GM12872 (cell line): ENCODE measurements around the gene TCTN1.

Source experiments
- CTCF ChIP-seq: IDR thresholded peaks from 3 replicates; pipeline ENCODE4 v1.5.1; 2011; ENCODE audit warnings: low read depth, mild to moderate bottlenecking, low read length, moderate library complexity; ENCODE audit not compliant: insufficient read depth

The TCTN1 gene

GRCh38 chr12:110639336-110640141 is 25.6 kb downstream of the TCTN1 start:
- no peak for TF ChIP-seq CTCF

- TF ChIP-seq CTCF, result no peak
Observed at GRCh38 chr12:110640275-110641025, 26.5 kb downstream of the TCTN1 start.

GRCh38 chr12:110641521-110641920 is 27.6 kb downstream of the TCTN1 start:
- no peak for TF ChIP-seq CTCF

- TF ChIP-seq CTCF, result no peak
Observed at GRCh38 chr12:110647631-110648040, 33.7 kb downstream of the TCTN1 start.

- TF ChIP-seq CTCF, result no peak
Observed at GRCh38 chr12:110649341-110649847, 35.5 kb downstream of the TCTN1 start.

- no peak for TF ChIP-seq CTCF
Observed at GRCh38 chr12:110656071-110656655, 42.2 kb downstream of the TCTN1 start.

- no peak for TF ChIP-seq CTCF
Observed at GRCh38 chr12:110657747-110658146, 43.8 kb downstream of the TCTN1 start.
